ENCODE measurements around the gene THEMIS.

DNA sequence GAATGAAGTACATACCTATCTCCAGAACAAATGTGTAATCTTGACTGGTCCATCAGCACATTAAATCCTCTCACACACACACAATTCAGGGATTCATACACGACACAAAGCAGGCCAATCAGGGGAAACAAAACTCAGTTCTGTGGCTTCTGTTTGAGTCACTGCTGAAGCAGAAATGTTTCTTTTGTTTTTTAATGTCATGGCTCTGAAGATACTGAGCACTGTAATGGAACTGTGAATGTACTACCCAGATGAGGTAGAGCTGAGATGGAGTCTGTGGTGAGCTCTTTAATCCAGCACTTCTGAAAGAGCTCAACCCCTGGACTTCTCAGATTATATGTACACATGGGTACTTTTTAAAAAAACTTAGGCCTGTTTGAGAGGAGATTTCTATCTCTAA lies 116.4 kb downstream of the THEMIS start:
- no peak for TF ChIP-seq POLR2AphosphoS5 (IDR thresholded peaks at IDR 0.05)
- TF ChIP-seq, protein P1, sequence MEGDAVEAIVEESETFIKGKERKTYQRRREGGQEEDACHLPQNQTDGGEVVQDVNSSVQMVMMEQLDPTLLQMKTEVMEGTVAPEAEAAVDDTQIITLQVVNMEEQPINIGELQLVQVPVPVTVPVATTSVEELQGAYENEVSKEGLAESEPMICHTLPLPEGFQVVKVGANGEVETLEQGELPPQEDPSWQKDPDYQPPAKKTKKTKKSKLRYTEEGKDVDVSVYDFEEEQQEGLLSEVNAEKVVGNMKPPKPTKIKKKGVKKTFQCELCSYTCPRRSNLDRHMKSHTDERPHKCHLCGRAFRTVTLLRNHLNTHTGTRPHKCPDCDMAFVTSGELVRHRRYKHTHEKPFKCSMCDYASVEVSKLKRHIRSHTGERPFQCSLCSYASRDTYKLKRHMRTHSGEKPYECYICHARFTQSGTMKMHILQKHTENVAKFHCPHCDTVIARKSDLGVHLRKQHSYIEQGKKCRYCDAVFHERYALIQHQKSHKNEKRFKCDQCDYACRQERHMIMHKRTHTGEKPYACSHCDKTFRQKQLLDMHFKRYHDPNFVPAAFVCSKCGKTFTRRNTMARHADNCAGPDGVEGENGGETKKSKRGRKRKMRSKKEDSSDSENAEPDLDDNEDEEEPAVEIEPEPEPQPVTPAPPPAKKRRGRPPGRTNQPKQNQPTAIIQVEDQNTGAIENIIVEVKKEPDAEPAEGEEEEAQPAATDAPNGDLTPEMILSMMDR (IDR thresholded peaks at IDR 0.05): no peak
- no peak for TF ChIP-seq POLR2A (IDR thresholded peaks at IDR 0.05)
